HUES6 (cell line): ENCODE results near the gene CPSF4.

ENCODE experiments used
- H3K27ac ChIP-seq: 2 replicates; pipeline ENCODE4 v1.7.0; 2013; ENCODE audit warnings: low read depth, mild to moderate bottlenecking, low read length, inconsistent platforms
- H3K27me3 ChIP-seq: 2 replicates; pipeline ENCODE4 v1.6.1; 2013; ENCODE audit warnings: low read length; ENCODE audit not compliant: control insufficient read depth, insufficient read depth
- H3K36me3 ChIP-seq: 2 replicates; pipeline ENCODE4 v1.6.1; 2013; ENCODE audit warnings: low read length; ENCODE audit not compliant: control insufficient read depth, insufficient read depth
- H3K4me1 ChIP-seq: 2 replicates; pipeline ENCODE4 v1.6.1; 2013; ENCODE audit warnings: low read length; ENCODE audit not compliant: control insufficient read depth, insufficient read depth
- H3K4me3 ChIP-seq: 2 replicates; pipeline ENCODE4 v1.5.1; 2013; ENCODE audit warnings: low read depth, low read length
- H3K9ac ChIP-seq: one replicate; pipeline ENCODE4 v1.6.1; 2013; ENCODE audit warnings: mild to moderate bottlenecking, low read length
- H3K9me3 ChIP-seq: 2 replicates; pipeline ENCODE4 v1.6.1; 2013; ENCODE audit warnings: low read depth, low read length; ENCODE audit not compliant: control insufficient read depth, insufficient read depth

CPSF4 gene

DNA sequence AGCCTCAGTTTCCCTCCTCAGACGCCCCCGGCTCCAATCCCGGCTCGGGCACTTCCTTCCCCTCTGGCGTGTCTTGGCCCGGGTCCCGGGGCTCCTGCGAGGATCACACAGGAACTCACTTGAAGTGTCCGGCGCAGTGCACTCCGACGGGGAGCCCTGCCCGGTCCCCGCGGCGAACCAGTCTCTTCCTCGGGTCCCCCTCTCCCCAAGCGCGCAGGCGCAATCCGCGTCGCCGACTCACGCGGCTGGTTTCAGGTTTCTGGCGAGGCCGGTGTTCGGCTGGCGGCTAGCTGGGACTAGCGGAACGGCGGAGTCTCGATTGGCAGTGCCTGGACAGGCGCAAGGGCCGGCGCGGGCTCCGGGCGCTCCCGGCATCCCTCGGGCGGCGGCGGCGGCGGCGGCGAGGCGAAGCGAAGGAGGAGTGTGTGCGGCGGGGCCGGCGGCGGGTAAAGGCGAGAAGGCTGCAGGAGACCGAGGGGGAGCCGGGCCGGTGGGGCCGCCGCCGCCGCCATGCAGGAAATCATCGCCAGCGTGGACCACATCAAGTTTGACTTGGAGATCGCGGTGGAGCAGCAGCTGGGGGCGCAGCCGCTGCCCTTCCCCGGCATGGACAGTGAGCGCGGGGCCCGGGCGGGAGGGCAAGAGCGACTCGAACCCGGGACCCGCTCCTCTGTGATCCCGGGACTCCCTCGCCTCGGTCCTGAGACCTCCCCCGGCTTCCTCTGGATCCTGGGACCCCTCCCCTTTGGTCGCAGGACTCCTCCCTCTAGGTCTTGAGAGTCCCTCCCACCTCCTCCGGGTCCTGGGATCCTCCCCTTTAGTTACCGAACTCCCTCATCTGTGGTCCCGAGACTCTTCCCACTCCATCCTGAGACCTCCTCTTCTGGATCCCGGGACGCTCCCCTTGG lies at the start of gene CPSF4, which contains the start of gene PTCD1:
Gene CPSF4, plus strand, starts transcription at position 371 of the 908 bp plus-strand sequence. Its CDS starts 140 bp downstream, at position 511.
Gene PTCD1, minus strand, starts transcription at position 226 of the 908 bp plus-strand sequence. CDS start 3,556 bp downstream, outside the sequence.
- peaks cover 18% of the 10 kb centered on the region for H3K4me1 ChIP-seq
- H3K36me3 ChIP-seq, result peaks cover 37% of the 10 kb centered on the region
- H3K4me3 ChIP-seq, result peak within 1 kb of the TSS; percentile 93
- H3K9me3 ChIP-seq, result no peaks in the 10 kb centered on the region
- H3K9ac ChIP-seq, result peak within 1 kb of the TSS; percentile 91
- no peaks in the 10 kb centered on the region for H3K27me3 ChIP-seq
- peak within 1 kb of the TSS; percentile 94 for H3K27ac ChIP-seq

DNA sequence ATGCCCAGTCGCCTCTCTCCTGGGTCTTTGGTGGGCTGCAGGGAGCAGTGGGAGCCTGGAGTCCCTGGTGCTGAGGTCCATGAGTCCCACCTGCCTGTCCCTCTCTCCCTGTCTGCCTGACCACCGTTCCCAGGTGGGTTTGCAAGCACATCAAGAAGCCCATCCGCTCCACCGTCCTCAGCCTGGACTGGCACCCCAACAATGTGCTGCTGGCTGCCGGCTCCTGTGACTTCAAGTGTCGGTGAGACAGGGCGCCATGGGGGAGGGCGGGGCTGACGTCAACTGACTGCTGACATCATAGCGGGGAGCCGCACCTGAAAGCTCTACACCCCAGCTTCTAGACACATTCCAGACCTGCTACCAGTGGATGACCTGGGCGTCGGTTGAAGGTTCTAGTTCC lies 49.0 kb upstream of the CPSF4 start:
- peaks cover 49% of the 10 kb centered on the region for H3K36me3 ChIP-seq
- no peak overlapping the region for H3K27ac ChIP-seq
- no peak overlapping the region for H3K4me3 ChIP-seq
- no peak overlapping the region for H3K9ac ChIP-seq
- peaks cover 13% of the 10 kb centered on the region for H3K4me1 ChIP-seq
- no peaks in the 10 kb centered on the region for H3K9me3 ChIP-seq
- no peaks in the 10 kb centered on the region for H3K27me3 ChIP-seq

DNA sequence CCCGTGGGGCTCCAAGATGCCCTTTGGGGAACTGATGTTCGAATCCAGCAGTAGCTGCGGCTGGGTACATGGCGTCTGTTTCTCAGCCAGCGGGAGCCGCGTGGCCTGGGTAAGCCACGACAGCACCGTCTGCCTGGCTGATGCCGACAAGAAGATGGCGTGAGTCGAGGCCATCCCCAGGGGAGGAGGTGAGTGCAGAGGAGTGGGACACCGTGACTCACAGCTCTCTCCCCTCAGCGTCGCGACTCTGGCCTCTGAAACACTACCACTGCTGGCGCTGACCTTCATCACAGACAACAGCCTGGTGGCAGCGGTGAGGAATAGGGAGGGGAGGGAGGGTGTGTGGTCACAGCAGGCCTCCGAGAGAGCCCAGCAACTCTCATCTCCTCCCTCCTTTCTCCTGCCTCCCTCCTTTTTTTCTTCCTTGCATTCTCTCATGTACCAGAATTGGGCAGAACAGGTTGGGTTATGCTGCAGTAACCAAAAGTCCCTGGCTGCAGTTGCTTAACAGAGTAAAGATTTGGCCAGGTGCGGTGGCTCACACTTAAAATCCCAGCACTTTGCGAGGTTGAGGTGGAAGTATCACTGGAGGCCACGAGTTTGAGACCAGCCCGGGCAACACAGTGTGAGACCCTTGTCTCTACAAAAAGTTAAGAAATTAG lies 47.7 kb upstream of the CPSF4 start:
- Histone ChIP-seq H3K9ac (no peak overlapping the region), H3K4me1 (peaks cover 13% of the 10 kb centered on the region), H3K27me3 (no peaks in the 10 kb centered on the region), H3K27ac (no peak overlapping the region), H3K4me3 (no peak overlapping the region), H3K9me3 (no peaks in the 10 kb centered on the region), H3K36me3 (peaks cover 61% of the 10 kb centered on the region)

DNA sequence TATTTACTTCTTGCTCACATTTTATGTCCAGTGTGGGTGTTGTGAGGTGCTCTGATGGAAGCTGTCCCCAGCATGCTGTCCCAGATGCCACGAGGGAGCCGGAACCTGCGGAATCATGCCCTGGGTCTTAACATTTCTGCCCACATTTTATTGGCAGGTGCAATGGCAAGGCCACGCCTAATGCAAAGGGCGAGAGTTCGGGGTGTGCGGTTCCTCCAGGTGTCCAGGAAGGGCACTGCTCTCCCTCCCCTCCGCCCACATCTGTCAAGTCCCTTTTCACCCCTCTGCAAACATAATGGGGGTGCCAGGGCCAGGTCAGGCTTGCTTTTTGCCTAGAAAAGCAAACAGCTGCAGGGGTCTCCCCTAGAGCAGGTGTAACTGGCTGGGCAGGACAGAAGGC lies 46.7 kb upstream of the CPSF4 start:
- Histone ChIP-seq H3K9ac (peak overlapping the region; percentile 78), H3K4me1 (peaks cover 13% of the 10 kb centered on the region), H3K27me3 (no peaks in the 10 kb centered on the region), H3K4me3 (peak overlapping the region; percentile 72), H3K27ac (no peak overlapping the region), H3K36me3 (peaks cover 59% of the 10 kb centered on the region), H3K9me3 (no peaks in the 10 kb centered on the region)

DNA sequence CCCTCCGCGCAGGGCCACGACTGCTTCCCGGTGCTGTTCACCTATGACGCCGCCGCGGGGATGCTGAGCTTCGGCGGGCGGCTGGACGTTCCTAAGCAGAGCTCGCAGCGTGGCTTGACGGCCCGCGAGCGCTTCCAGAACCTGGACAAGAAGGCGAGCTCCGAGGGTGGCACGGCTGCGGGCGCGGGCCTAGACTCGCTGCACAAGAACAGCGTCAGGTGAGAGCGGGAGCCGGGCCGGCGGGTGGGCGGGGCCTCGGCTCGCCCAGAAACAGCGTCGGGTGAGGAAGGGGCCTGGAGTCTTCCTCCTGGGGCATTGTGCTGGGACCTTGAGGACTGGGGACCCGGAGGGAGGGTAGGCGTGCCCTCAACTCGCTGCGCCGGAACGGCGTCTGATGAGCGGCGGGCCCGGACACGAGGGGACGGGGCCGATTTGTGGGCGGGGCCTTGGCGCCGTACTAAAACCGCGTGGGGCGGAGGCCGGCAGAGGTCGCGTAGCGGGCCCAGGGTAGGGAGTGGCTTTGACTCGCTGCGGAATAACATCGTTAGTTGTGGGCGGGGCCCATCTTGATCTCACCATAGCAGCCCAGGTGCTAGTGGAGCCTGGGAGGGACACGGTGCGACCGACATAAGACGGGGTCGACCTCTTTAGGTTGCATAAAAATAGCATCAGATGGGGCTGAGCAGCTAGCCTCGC lies 45.9 kb upstream of the CPSF4 start:
- peak overlapping the region; percentile 12; the same call in 1 of the 2 replicates for H3K27ac ChIP-seq
- H3K9ac ChIP-seq, result peak overlapping the region; percentile 78
- no peaks in the 10 kb centered on the region for H3K9me3 ChIP-seq
- H3K4me1 ChIP-seq, result peaks cover 13% of the 10 kb centered on the region
- no peaks in the 10 kb centered on the region for H3K27me3 ChIP-seq
- peak overlapping the region; percentile 72 for H3K4me3 ChIP-seq
- peaks cover 62% of the 10 kb centered on the region for H3K36me3 ChIP-seq

DNA sequence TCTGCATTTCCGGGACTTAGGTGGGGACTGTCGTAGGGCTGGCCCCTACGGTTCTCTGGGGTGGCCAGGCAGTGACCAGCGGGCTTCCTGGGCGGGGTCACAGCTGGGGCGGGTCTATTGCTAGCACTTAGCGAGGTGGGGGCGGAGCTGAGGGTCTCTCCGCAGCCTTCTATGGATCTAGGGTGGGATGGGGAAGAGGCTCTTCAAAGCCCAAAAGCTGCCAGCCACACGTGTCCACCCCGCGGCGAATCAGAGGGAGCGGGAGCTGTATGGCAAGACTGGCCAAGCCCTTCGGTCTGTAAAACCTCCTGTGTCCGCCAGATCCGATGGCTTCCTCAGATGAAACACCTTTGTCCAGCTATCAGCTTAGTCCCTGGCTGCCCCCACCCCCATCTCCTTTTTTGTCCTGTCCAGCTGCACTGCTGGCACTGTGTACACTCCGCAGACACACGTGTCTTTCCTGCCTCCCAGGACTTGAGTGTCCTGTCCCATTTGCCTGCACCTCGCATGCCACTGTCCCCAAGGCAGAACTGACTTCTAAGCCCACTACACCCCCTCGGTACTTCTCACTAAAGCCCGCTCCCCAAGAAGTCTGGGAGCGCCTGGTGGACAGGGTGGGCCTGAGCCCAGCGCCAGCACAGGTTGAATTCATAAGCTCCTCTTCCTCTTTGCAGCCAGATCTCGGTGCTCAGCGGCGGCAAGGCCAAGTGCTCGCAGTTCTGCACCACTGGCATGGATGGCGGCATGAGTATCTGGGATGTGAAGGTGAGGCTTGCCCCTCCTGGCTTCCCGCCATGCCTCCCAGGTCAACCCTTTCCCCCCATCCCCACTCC lies 45.2 kb upstream of the CPSF4 start:
- H3K4me1 ChIP-seq, result peaks cover 13% of the 10 kb centered on the region
- no peaks in the 10 kb centered on the region for H3K9me3 ChIP-seq
- peak overlapping the region; percentile 72 for H3K4me3 ChIP-seq
- peak overlapping the region; percentile 12; the same call in 1 of the 2 replicates for H3K27ac ChIP-seq
- no peaks in the 10 kb centered on the region for H3K27me3 ChIP-seq
- peaks cover 62% of the 10 kb centered on the region for H3K36me3 ChIP-seq
- peak overlapping the region; percentile 78 for H3K9ac ChIP-seq

DNA sequence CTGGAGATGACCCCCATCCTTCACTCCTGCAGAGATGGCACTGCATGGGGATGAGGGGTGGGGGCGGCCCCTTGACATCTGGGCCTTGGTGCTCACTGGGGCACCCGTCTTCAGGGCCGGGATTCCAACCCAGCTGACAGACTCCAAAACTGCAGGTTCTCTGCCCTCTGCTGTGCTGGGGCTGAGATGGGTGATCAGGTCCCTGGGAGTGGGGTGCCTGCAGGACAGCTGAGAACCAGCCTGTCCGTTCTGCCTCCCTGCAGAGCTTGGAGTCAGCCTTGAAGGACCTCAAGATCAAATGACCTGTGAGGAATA lies 44.6 kb upstream of the CPSF4 start:
- H3K9me3 ChIP-seq, result no peaks in the 10 kb centered on the region
- H3K4me1 ChIP-seq, result peaks cover 13% of the 10 kb centered on the region
- no peak overlapping the region for H3K27ac ChIP-seq
- peaks cover 68% of the 10 kb centered on the region for H3K36me3 ChIP-seq
- H3K27me3 ChIP-seq, result no peaks in the 10 kb centered on the region
- H3K9ac ChIP-seq, result no peak overlapping the region
- H3K4me3 ChIP-seq, result no peak overlapping the region

DNA sequence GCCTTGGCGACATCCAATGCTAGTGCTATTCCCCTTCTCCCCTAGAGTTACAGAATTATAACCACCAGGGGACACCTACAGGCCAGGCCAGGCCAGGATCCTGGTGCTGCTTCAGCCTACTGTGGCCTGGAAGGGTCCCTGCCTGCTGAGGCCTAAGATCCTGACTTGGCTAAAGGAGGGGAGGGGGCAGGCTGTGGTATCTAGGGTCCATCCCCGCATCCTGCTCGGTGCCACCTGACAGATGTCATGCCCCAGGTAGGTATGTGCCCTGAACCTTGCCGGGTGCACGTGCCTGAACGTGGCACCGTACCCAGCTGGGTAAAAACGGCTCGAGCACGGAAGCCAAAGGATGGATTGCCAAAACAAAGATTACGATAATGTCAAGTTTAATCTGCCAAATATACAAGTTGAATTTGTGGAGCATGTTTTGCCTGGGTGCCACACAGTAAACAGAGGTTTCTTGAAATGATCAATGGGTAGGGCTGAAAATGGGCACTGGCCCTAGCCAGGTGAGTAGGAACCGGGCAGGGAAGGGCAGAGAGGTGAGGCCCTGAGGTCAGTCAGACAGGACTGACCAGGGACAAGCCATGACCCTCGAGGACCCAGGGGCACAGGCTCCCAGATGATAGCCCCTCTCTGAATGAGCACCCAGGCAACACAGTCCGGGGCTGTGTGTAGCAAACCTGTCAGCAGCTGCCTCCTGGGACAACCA lies 43.0 kb upstream of the CPSF4 start:
- Histone ChIP-seq H3K9ac (no peak overlapping the region), H3K4me1 (peaks cover 13% of the 10 kb centered on the region), H3K27me3 (no peaks in the 10 kb centered on the region), H3K4me3 (no peak overlapping the region), H3K36me3 (peaks cover 69% of the 10 kb centered on the region), H3K27ac (no peak overlapping the region), H3K9me3 (no peaks in the 10 kb centered on the region)

DNA sequence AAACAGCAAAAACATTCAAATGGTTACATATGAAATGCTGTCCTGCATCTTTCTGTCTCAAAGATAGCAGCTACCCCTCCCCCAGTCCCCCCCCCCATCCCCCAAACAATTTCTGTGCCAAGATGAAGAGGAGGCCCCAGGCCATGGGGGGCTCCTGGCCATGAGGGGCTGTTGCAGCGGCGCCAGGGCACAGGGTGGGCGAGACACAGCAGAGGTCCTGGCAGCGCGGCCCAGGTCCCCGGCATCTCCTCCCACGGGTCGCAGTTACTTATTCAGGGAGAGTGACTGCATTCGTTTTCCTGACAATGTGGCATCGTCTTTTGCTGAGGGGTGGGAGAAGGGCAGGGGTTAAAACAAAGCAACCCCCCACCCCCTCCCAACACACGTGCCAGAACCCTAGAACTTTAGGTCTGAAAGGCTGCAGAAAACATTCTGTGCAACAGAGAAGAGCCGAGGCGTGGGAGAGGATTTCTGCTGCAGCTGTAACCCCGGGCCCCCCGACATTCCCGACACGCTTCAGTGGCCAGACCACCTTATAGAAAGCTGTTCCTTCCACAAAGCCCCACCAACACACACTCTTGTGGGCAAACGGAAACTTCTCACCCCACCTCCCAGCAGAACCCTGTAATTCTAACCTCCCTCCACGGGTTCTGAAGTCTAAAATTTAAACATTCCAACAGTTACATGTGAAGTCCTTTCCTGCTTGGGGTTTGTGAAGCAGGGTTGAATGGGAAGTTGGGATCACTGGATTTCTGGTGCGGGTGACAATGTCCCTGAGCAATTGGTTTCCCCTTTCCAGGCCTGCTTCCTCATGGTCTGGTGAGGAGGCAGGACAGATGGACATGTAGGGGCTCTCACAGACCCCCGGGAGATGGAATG lies 42.1 kb upstream of the CPSF4 start:
- Histone ChIP-seq H3K36me3 (peaks cover 71% of the 10 kb centered on the region), H3K4me3 (no peak overlapping the region), H3K9ac (no peak overlapping the region), H3K4me1 (peaks cover 13% of the 10 kb centered on the region), H3K9me3 (no peaks in the 10 kb centered on the region), H3K27me3 (no peaks in the 10 kb centered on the region), H3K27ac (no peak overlapping the region)
